ENCODE data around the gene MLLT3.

Gene MLLT3

GRCh38 chr9:20504930-20505329, 117.4 kb downstream of the MLLT3 start:
- no peak for TF ChIP-seq CTCF (IDR thresholded peaks at IDR 0.05; ENCODE audit: low read depth, low read length, missing control alignments)
- in situ Hi-C loops (cut with HindIII; ENCODE audit: low sequenced_read_pairs): no loop called here
- H3K4me3 ChIP-seq (ENCODE audit: low read depth, low read length): no peak overlapping the region
- no peak for DNase-seq (ENCODE audit: low read depth)

GRCh38 chr9:20500101-20500500, 122.2 kb downstream of the MLLT3 start:
- no peak for DNase-seq (ENCODE audit: low read depth)
- no peak for TF ChIP-seq CTCF (IDR thresholded peaks at IDR 0.05; ENCODE audit: low read depth, low read length, missing control alignments)

GRCh38 chr9:20499013-20499412, 123.3 kb downstream of the MLLT3 start:
- H3K4me3 ChIP-seq (ENCODE audit: low read depth, low read length): no peak overlapping the region
- no peak for DNase-seq (ENCODE audit: low read depth)
- in situ Hi-C loops (cut with HindIII; ENCODE audit: low sequenced_read_pairs): no loop called here
- no peak for TF ChIP-seq CTCF (IDR thresholded peaks at IDR 0.05; ENCODE audit: low read depth, low read length, missing control alignments)

More at GRCh38 chr9:20500101-20500500, 122.2 kb downstream of the MLLT3 start:
- in situ Hi-C loops (cut with HindIII; ENCODE audit: low sequenced_read_pairs): no loop called here
- no peak overlapping the region for H3K4me3 ChIP-seq (ENCODE audit: low read depth, low read length)

- no peak overlapping the region for H3K4me3 ChIP-seq (ENCODE audit: low read depth, low read length)
- in situ Hi-C loops (cut with HindIII; ENCODE audit: low sequenced_read_pairs): no loop called here
- DNase-seq (ENCODE audit: low read depth): no peak
- no peak for TF ChIP-seq CTCF (IDR thresholded peaks at IDR 0.05; ENCODE audit: low read depth, low read length, missing control alignments)
Observed at GRCh38 chr9:20496328-20496727, 126.0 kb downstream of the MLLT3 start.

- in situ Hi-C loops (cut with HindIII; ENCODE audit: low sequenced_read_pairs): no loop called here
- TF ChIP-seq CTCF (IDR thresholded peaks at IDR 0.05; ENCODE audit: low read depth, low read length, missing control alignments): no peak
- no peak overlapping the region for H3K4me3 ChIP-seq (ENCODE audit: low read depth, low read length)
- DNase-seq (ENCODE audit: low read depth): no peak
Observed at GRCh38 chr9:20495098-20495497, 127.2 kb downstream of the MLLT3 start.

- H3K4me3 ChIP-seq (ENCODE audit: low read depth, low read length): no peak overlapping the region
- no peak for DNase-seq (ENCODE audit: low read depth)
- no peak for TF ChIP-seq CTCF (IDR thresholded peaks at IDR 0.05; ENCODE audit: low read depth, low read length, missing control alignments)
- in situ Hi-C loops (cut with HindIII; ENCODE audit: low sequenced_read_pairs): no loop called here
Observed at GRCh38 chr9:20494035-20494434, 128.3 kb downstream of the MLLT3 start.

- no peak overlapping the region for H3K4me3 ChIP-seq (ENCODE audit: low read depth, low read length)
- in situ Hi-C loops (cut with HindIII; ENCODE audit: low sequenced_read_pairs): no loop called here
- no peak for TF ChIP-seq CTCF (IDR thresholded peaks at IDR 0.05; ENCODE audit: low read depth, low read length, missing control alignments)
- no peak for DNase-seq (ENCODE audit: low read depth)
Observed at GRCh38 chr9:20492772-20493171, 129.5 kb downstream of the MLLT3 start.
